Aorta (tissue), 5 donors: ENCODE results near the gene SAMD3. TPM values are rescaled to one million over a fixed set of nuclear protein-coding genes. Genes with fewer than 3 reads are reported as not detected.
"Not testable (repeated sequence)": the region's sequence is repeated elsewhere in the genome, so short reads cannot be mapped to it uniquely, and the experiment has no call there.

Experiments used
- ATAC-seq: fragments of 200-7000 bp; cut with Tn5 transposase; one replicate; pipeline ENCODE4 v1.9.1; 2022; ENCODE audit warnings: moderate library complexity; ENCODE audit not compliant: low FRiP score
- DNase-seq, 2 donors: peaks; one replicate each; pipeline ENCODE4 v3.0.0-alpha.2; 2020
- H3K27ac ChIP-seq, 2 donors: one replicate each; pipeline ENCODE4 v1.5.1; 2013; ENCODE audit warnings: low read length in 2 of 2, mild to moderate bottlenecking in 2 of 2, moderate library complexity in 2 of 2, control low read depth in 1 of 2, inconsistent platforms in 1 of 2, low read depth in 1 of 2
- H3K27me3 ChIP-seq, 2 donors: one replicate each; pipeline ENCODE4 v1.6.1; 2013; ENCODE audit warnings: control low read depth in 1 of 2, low read length in 1 of 2, mild to moderate bottlenecking in 1 of 2, moderate library complexity in 1 of 2; ENCODE audit not compliant: insufficient read depth in 2 of 2, control insufficient read depth in 1 of 2
- H3K36me3 ChIP-seq, 2 donors: one replicate each; pipeline ENCODE4 v1.6.1; 2013; ENCODE audit warnings: control low read depth in 1 of 2, low read length in 1 of 2, mild to moderate bottlenecking in 1 of 2; ENCODE audit not compliant: insufficient read depth in 2 of 2, control insufficient read depth in 1 of 2
- H3K4me1 ChIP-seq, 2 donors: one replicate each; pipeline ENCODE4 v1.6.1; 2013; ENCODE audit warnings: low read length in 2 of 2, control low read depth in 1 of 2, mild to moderate bottlenecking in 1 of 2, moderate library complexity in 1 of 2; ENCODE audit not compliant: insufficient read depth in 2 of 2, control insufficient read depth in 1 of 2
- H3K4me3 ChIP-seq, 2 donors: one replicate each; pipeline ENCODE4 v1.5.1; 2013; ENCODE audit warnings: low read length in 2 of 2, control low read depth in 1 of 2, mild to moderate bottlenecking in 1 of 2
- H3K9me3 ChIP-seq: one replicate; pipeline ENCODE4 v1.6.1; 2013; ENCODE audit warnings: mild to moderate bottlenecking, low read length; ENCODE audit not compliant: control insufficient read depth
- WGBS, 2 donors: extraction: QIAGEN DNeasy Blood & Tissue Kit; methylation state at CpG; one replicate each; pipeline ENCODE4 v1.1.7; 2013; 5-methylcytosine and 5-hydroxymethylcytosine counted together
- intact Hi-C, 2 donors: fragments of 100-400 bp; cut with DNase I; formaldehyde crosslinking; loops; one replicate each; pipeline versions ENCODE4 v1.14.2 to v1.15.0; 2022
- polyA plus RNA-seq, 2 donors: library from polyadenylated mRNA; stranded (reverse); fragments of 200-250 nt; gene quantifications; one replicate each; pipeline ENCODE4 v1.2.3, GENCODE V29; 2013
- total RNA-seq, 2 donors: library from RNA; stranded (reverse); fragmentation: NEBNext Ultra II Directional; extraction: Animal tissue kit (Norgen Biotek cat#: 25700); gene quantifications; one replicate each; pipeline ENCODE4 v1.2.1, GENCODE V29; 2021
- donor health status: healthy with polysubstance abuse.
- donor health status: Bipolar disorder and iron deficiency.
- donor health status: DM: no; HTN: no; CAD: no.
- donor health status: DM: no; HTN: no; CAD: no.
- donor health status: DM: yes; HTN: yes; CAD: no.

SAMD3 gene
- total and polyA plus RNA-seq, 4 donors, result 1.2 to 2.7 TPM; not detected in 2

DNA sequence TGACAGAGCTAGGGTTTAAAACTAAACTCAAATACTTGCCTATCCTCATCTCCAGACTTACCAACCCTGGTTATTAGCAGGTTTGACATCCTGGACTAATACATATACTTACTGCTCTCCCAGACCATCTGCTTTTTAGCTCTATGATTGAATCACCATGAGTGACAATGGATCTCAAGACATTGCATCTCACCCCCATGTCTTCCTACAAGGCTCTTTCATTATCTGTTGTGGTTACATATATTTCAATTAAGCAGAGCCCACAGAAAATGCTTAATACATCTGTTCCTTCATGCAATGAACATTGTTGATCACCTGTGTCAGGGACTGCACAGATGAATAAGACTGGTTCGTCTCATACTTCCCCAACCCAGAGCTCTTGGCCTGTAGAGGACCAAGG is 19.4 kb downstream of the SAMD3 start:
- ATAC-seq (no peak), DNase-seq (no peak)
- no peaks in the 10 kb centered on the region for H3K27me3 ChIP-seq
- no peaks in the 10 kb centered on the region for H3K9me3 ChIP-seq
- no peak overlapping the region for H3K4me3 ChIP-seq
- intact Hi-C loops, result no loop called here
- 89 to 100% methylated on average over 1 of the region's 1 CpG for WGBS, 2 donors
- H3K36me3 ChIP-seq, result no peaks in the 10 kb centered on the region
- H3K27ac ChIP-seq, result no peak overlapping the region
- H3K4me1 ChIP-seq, result no peaks in the 10 kb centered on the region

DNA sequence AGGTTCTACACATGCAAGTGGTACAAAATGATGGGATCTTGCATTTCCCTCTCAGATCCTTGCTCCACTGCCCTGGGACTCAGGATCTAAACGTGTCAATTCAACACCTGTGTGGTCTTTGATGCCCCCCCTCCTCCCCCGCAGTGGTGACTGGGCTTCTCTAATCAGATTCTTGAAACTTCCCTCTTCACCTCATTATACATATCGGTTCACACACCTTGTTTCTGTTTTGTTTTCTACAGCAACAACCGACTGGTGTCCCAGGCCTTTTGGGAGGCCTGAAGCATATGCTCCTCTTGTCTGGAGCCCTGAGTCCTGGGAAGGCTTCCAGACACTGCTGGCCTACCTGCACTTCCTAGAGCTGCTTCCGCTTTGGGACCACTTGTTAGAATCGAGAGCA is 20.0 kb downstream of the SAMD3 start:
- DNase-seq, result no peak
- no peaks in the 10 kb centered on the region for H3K9me3 ChIP-seq
- H3K4me1 ChIP-seq, result no peaks in the 10 kb centered on the region
- ATAC-seq, result no peak
- H3K36me3 ChIP-seq, result no peaks in the 10 kb centered on the region
- no peak overlapping the region for H3K27ac ChIP-seq
- 42 to 46% methylated on average over 6 of the region's 6 CpGs for WGBS, 2 donors
- no peaks in the 10 kb centered on the region for H3K27me3 ChIP-seq
- H3K4me3 ChIP-seq, result no peak overlapping the region
- intact Hi-C loops, result no loop called here

DNA sequence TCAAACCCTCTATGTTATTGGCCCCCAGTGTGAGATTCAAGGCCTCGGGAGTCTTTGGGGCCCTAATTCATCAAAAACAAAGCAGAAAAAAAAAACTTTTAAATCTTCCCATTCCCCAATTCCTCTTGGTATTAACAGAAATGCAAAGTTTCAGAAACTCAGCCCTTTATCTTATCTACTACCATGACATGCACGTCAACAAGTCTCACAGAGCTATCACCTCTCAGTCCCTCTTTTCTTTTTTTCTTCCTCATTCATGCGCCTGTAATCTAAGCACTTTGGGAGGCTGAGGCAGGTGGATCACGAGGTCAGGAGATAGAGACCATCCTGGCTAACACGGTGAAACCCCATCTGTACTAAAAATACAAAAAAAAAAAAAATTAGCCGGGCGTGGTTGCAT is 22.7 kb downstream of the SAMD3 start:
- WGBS, 2 donors, result 76 to 79% methylated on average over 7 of the region's 7 CpGs

DNA sequence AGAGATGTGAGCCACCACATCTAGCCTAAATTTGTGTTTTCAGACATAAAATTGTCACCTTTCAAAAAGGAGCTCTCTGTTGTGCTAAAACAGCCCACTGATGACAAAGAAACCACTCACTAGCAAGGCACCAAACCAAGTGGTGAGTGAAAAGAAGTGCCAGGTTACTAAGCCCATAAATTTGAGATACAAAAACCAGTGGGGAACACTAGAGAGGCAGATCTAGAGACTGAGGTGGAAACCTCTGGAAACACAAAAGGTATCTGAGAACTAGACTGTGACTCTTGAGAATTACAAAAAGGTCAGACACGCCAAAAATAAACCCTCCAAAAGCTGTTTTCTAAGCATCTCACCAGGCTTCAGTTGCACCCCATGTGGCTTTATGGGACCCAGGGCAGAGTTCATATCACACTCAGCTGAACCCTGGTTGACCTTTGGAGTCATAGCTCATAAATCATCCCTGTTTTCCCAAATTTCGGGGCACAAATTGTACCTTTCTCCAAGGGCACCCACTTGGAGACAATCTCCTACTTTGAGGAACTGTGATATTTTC is 24.2 kb downstream of the SAMD3 start:
- H3K9me3 ChIP-seq, result no peaks in the 10 kb centered on the region
- 43 to 47% methylated on average over 2 of the region's 2 CpGs for WGBS, 2 donors
- no peaks in the 10 kb centered on the region for H3K27me3 ChIP-seq
- intact Hi-C loops, result no loop called here
- no peak overlapping the region for H3K27ac ChIP-seq
- H3K4me1 ChIP-seq, result no peaks in the 10 kb centered on the region
- H3K36me3 ChIP-seq, result no peaks in the 10 kb centered on the region
- ATAC-seq (no peak), DNase-seq (no peak)
- no peak overlapping the region for H3K4me3 ChIP-seq

More for the DNA sequence above, 22.7 kb downstream of the SAMD3 start:
- Histone ChIP-seq H3K27me3 (no peaks in the 10 kb centered on the region), H3K9me3 (no peaks in the 10 kb centered on the region), H3K4me3 (no peak overlapping the region), H3K36me3 (no peaks in the 10 kb centered on the region), H3K27ac (no peak overlapping the region), H3K4me1 (no peaks in the 10 kb centered on the region)
- DNase-seq (no peak), ATAC-seq (no peak)
- intact Hi-C loops, result no loop called here

DNA sequence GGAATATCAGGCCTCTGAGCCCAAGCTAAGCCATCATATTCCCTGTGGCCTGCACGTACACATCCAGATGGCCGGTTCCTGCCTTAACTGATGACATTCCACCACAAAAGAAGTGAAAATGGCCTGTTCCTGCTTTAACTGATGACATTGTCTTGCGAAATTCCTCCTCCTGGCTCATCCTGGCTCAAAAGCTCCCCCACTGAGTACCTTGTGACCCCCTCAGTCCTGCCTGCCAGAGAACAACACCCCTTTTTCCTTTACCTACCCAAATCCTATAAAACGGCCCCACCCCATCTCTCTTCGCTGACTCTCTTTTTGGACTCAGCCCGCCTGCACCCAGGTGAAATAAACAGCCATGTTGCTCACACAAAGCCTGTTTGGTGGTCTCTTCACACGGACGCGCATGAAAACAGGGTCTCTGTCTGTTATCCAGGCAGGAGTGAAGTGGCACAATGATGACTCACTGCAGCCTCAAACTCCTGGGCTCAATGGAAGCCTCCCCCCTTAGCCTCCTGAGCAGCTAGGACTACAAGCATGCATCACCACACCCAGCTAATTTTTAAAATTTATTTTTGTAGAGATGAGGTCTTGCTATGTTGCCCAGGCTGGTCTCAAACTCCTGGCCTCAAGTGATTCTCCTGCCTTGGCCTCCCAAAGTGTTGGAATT is 24.8 kb downstream of the SAMD3 start:
- H3K4me3 ChIP-seq, DNase-seq, H3K27me3 ChIP-seq, ATAC-seq, H3K27ac ChIP-seq, H3K9me3 ChIP-seq, H3K4me1 ChIP-seq, intact Hi-C loops, H3K36me3 ChIP-seq: not testable (repeated sequence)
- 88 to 93% methylated on average over 9 of the region's 9 CpGs for WGBS, 2 donors

DNA sequence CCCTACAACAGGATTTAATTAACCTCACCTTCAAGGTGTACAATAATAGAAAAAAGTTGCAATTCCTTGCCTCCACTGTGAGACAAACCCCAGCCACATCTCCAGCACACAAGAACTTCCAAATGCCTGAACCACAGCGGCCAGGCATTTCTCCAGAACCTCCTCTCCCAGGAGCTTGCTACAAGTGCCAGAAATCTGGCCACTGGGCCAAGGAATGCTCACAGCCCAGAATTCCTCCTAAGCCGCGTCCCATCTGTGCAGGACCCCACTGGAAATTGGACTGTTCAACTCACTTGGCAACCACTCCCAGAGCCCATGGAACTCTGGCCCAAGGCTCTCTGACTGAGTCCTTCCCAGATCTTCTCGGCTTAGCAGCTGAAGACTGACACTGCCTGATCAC is 28.3 kb downstream of the SAMD3 start:
- intact Hi-C loops, H3K36me3 ChIP-seq, H3K27me3 ChIP-seq, H3K27ac ChIP-seq, ATAC-seq, H3K4me3 ChIP-seq, H3K4me1 ChIP-seq, DNase-seq, H3K9me3 ChIP-seq: not testable (repeated sequence)
- 61 to 67% methylated on average over 4 of the region's 4 CpGs for WGBS, 2 donors

DNA sequence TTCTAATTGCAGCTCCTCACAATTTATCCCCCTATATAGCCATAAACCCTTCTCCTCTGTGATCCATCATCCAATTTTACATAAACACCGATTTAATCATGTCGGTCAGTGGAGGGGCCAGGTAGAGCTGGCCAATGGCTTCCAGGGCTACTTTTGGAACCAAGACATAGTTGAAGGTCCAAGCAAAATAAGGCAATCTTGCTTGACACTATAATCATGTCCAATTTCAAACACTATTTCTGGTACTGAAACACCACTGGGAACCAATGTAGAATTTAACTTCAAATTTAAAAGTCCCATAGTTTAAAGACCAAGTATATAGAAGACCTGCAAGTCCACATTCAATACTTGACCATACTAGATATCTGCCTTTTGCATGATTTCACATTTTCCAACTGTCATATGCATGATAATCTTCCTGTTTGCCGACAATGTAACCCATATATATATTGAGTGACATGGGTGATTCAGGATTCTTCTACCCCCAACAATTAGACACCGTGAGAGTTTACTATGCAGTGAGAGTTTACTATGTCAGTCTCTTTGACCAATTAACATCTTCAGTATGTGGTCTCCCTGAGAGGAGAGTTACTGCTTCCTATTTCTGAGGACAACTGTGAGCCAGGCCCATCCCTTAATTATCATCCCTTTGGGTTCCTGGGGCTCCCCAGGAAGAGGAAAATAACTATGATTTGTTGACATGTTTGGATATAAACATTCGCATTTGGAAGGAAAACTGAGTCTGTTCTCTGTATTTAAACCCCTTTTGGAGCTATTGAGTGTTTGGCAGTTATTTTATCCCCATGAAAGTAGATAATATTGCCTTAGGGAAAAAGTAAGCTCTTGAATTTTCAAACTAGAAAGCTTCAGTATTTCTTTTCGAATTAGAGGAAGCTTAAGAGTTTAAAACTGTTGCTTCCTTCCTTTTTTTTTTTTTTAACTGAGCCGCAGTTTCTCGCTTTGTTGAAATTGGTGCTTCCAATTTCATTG is 31.8 kb downstream of the SAMD3 start:
- Histone ChIP-seq H3K9me3 (no peaks in the 10 kb centered on the region), H3K27ac (no peak overlapping the region), H3K36me3 (no peaks in the 10 kb centered on the region), H3K4me1 (no peaks in the 10 kb centered on the region), H3K27me3 (no peaks in the 10 kb centered on the region), H3K4me3 (no peak overlapping the region)
- intact Hi-C loops, result no loop called here
- ATAC-seq, result no peak
- DNase-seq, result no peak
- 69 to 75% methylated on average over 8 of the region's 8 CpGs for WGBS, 2 donors

DNA sequence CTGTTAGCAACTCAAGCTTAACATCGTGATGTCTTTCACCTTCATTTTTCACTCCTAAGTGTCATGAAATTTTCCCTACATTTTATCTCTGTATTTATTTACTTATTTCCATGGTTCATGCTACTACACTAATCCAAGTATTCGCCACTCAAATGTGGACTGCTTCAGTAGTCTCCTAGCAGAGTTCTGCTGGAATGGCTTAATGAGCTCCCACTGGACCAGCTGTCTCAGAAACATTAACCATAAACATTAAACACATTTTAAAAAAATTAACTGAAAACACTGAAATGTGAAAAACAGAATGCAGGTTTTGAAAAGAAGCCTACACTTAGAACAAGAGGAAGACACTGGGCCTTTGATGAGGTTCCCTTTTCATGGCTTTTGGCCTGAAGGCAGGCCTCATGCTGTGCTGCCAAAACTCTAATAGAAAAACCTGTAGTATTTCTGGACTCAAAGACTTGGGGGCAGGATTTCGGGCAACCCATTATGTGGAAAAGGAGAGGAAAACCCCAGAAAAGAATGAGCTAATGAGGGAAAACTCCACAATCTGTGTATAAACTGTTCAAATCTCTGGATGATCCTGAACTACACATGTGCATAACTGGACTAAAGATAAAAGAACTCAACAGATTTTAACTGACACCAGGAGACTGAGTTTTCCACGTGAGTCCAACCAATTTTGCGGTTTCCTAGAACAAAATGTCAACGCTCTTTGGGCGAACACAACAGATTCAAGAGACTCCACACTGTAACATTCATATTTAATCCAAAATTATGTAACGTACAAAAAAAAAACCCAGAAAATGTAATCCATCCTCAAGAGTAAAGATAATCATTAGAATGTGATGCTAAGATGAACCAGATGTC is 33.0 kb downstream of the SAMD3 start:
- intact Hi-C loops, result no loop called here
- WGBS, 2 donors, result 91% methylated on average over 8 of the region's 8 CpGs
- Histone ChIP-seq H3K4me3 (no peak overlapping the region), H3K9me3 (no peaks in the 10 kb centered on the region), H3K36me3 (no peaks in the 10 kb centered on the region), H3K4me1 (no peaks in the 10 kb centered on the region), H3K27me3 (no peaks in the 10 kb centered on the region), H3K27ac (no peak overlapping the region)
- DNase-seq (no peak), ATAC-seq (no peak)
